B cell (primary cell): Measurements from ENCODE around the gene EDAR. TPM values are rescaled to one million over a fixed set of nuclear protein-coding genes. Genes with fewer than 3 reads are reported as not detected.

ENCODE experiments used
- ATAC-seq: fragments of 200-7000 bp; cut with Tn5 transposase; one replicate; pipeline ENCODE4 v1.10.0; 2021; ENCODE audit warnings: low read depth, mild to moderate bottlenecking, moderate number of reproducible peaks, moderate library complexity
- CTCF ChIA-PET: fragments of 350-600 bp; sonication (Branson Sonifier 250); formaldehyde crosslinking; loops from one replicate; lab custom pipeline; 2021; ENCODE audit warnings: antibody characterized with exemption, inconsistent platforms; lab: Charles Lee
- POLR2A ChIA-PET: fragments of 350-600 bp; sonication (Branson Sonifier 250); formaldehyde crosslinking; loops from one replicate; lab custom pipeline; 2021; ENCODE audit warnings: antibody characterized with exemption; lab: Charles Lee
- DNase-seq: peaks from one replicate; pipeline ENCODE4 v3.0.0; 2013
- H2AFZ ChIP-seq: 2 replicates; pipeline ENCODE4 v1.6.1; 2012; ENCODE audit warnings: mild to moderate bottlenecking, low read depth, low read length; ENCODE audit not compliant: insufficient read depth, poor library complexity, severe bottlenecking
- H3K27ac ChIP-seq, 2 donors: 1 replicate in 1 of 2; 2 replicates in 1 of 2; pipeline ENCODE4 v1.5.1; 2012 to 2013; ENCODE audit warnings: low read length in 2 of 2, mild to moderate bottlenecking in 2 of 2, moderate library complexity in 1 of 2
- H3K27me3 ChIP-seq, 4 experiments: fragments of 200-600 bp in 1 of 4; sonication (generic) in 1 of 4; replicated peaks in 1 of 4; 1 replicate in 2 of 4; 2 replicates in 2 of 4; pipeline versions ENCODE4 v1.6.1 to v1.7.0; 2013 to 2016; ENCODE audit warnings: low read length in 3 of 4, mild to moderate bottlenecking in 2 of 4, mixed read lengths in 1 of 4, moderate library complexity in 1 of 4; ENCODE audit not compliant: insufficient read depth in 4 of 4, control insufficient read depth in 3 of 4; ENCODE audit errors: control extremely low read depth in 1 of 4
- H3K36me3 ChIP-seq, 2 experiments: replicated peaks in 1 of 2; 1 replicate in 1 of 2; 2 replicates in 1 of 2; pipeline versions ENCODE4 v1.6.1 to v1.7.1; 2013; ENCODE audit warnings: low read length in 1 of 2; ENCODE audit not compliant: insufficient read depth in 2 of 2, control insufficient read depth in 1 of 2; ENCODE audit errors: control extremely low read depth in 1 of 2, extremely low read depth in 1 of 2
- H3K4me1 ChIP-seq, 2 donors: fragments of 200-600 bp in 1 of 2; sonication (generic) in 1 of 2; 1 replicate in 1 of 2; 2 replicates in 1 of 2; pipeline versions ENCODE4 v1.5.1 to v1.6.1; 2013 to 2017; ENCODE audit warnings: low read length in 2 of 2; ENCODE audit not compliant: control insufficient read depth in 2 of 2, insufficient read depth in 2 of 2
- H3K4me2 ChIP-seq: replicated peaks from 2 replicates; pipeline ENCODE3; 2012; ENCODE audit warnings: mild to moderate bottlenecking, low read depth, low read length; ENCODE audit not compliant: poor library complexity, severe bottlenecking
- H3K4me3 ChIP-seq, 5 experiments: fragments of 200-600 bp in 1 of 5; sonication (generic) in 1 of 5; 1 replicate in 3 of 5; 2 replicates in 2 of 5; pipeline versions ENCODE4 v1.5.1 to v1.7.0; 2011 to 2016; ENCODE audit warnings: low read length in 4 of 5, mild to moderate bottlenecking in 4 of 5, low read depth in 2 of 5, control low read depth in 1 of 5, moderate library complexity in 1 of 5; ENCODE audit not compliant: insufficient read depth in 1 of 5; ENCODE audit errors: control extremely low read depth in 1 of 5, extremely low read depth in 1 of 5
- H3K79me2 ChIP-seq: fragments of 200-600 bp; sonication (generic); one replicate; pipeline ENCODE4 v1.6.0; 2016; ENCODE audit warnings: low read length; ENCODE audit not compliant: control insufficient read depth, insufficient read depth
- H3K9ac ChIP-seq: fragments of 200-600 bp; sonication (generic); 2 replicates; pipeline ENCODE4 v1.6.1; 2017; ENCODE audit warnings: mild to moderate bottlenecking, low read length, moderate library complexity
- H3K9me3 ChIP-seq, 3 donors: one replicate each; pipeline versions ENCODE4 v1.6.1 to v1.7.1; 2013; ENCODE audit warnings: low read length in 2 of 3; ENCODE audit not compliant: control insufficient read depth in 2 of 3, insufficient read depth in 1 of 3; ENCODE audit errors: control extremely low read depth in 1 of 3
- H4K20me1 ChIP-seq: 2 replicates; pipeline ENCODE4 v1.6.0; 2012; ENCODE audit warnings: mild to moderate bottlenecking, low read length; ENCODE audit not compliant: insufficient read depth, control insufficient read depth, poor library complexity, severe bottlenecking
- H3K27ac Mint-ChIP-seq: one replicate; pipeline ENCODE4 v1.8.0; 2021; ENCODE audit warnings: mixed read lengths
- H3K27me3 Mint-ChIP-seq: one replicate; pipeline ENCODE4 v1.8.0; 2021; ENCODE audit warnings: mixed read lengths
- H3K4me1 Mint-ChIP-seq: one replicate; pipeline ENCODE4 v1.8.0; 2021; ENCODE audit warnings: mixed read lengths
- H3K4me3 Mint-ChIP-seq: one replicate; pipeline ENCODE4 v1.8.0; 2021; ENCODE audit warnings: mixed read lengths
- H3K9me3 Mint-ChIP-seq: one replicate; pipeline ENCODE4 v1.8.0; 2022; ENCODE audit warnings: mixed read lengths; ENCODE audit not compliant: insufficient read depth
- EZH2 ChIP-seq: IDR thresholded peaks from 2 replicates; pipeline ENCODE4 v1.6.1; 2012; ENCODE audit warnings: borderline replicate concordance, low read depth, mild to moderate bottlenecking, moderate library complexity, low read length; ENCODE audit not compliant: insufficient read depth, poor library complexity, severe bottlenecking
- WGBS: methylation state at CpG from one replicate; pipeline ENCODE4 v1.1.5; 2013; ENCODE audit warnings: missing lambda C conversion rate; ENCODE audit not compliant: insufficient coverage; 5-methylcytosine and 5-hydroxymethylcytosine counted together
- intact Hi-C: fragments of 100-400 bp; cut with micrococcal nuclease; formaldehyde crosslinking; loops from one replicate; pipeline ENCODE4 v1.10.0; 2022
- polyA plus RNA-seq: library from polyadenylated mRNA; depleted of rRNA; stranded (reverse); fragments of >200 nt; gene quantifications from 2 replicates; pipeline ENCODE4 v1.2.3, GENCODE V29; 2012
- total RNA-seq, 2 donors: library from RNA; stranded (reverse); fragments of 120-200 nt in 1 of 2; gene quantifications; 1 replicate in 1 of 2; 2 replicates in 1 of 2; pipeline versions ENCODE4 v1.2.3 to v1.2.4, GENCODE V29; 2013 to 2022
- TF ChIP-seq, protein P1 (sequence below): fragments of 200-600 bp; IDR thresholded peaks from one replicate; pipeline ENCODE4 v1.8.0; 2022; ENCODE audit warnings: antibody characterized with exemption, mild to moderate bottlenecking

EDAR gene
- total and polyA plus RNA-seq, 2 donors (not counting 1 experiment from before 2014, with no cell fraction given): 0.03 TPM; not detected in 1

- Mint-ChIP-seq H3K4me3 (no peak overlapping the region), H3K27ac (no peak overlapping the region), H3K4me1 (no peaks in the 10 kb centered on the region), H3K9me3 (no peaks in the 10 kb centered on the region), H3K27me3 (no peaks in the 10 kb centered on the region)
- H3K9me3 ChIP-seq: no peaks in the 10 kb centered on the region
- no peak overlapping the region for H3K27ac ChIP-seq
- H3K4me3 ChIP-seq: no peak overlapping the region
- POLR2A ChIA-PET: no interaction called here
- no peaks in the 10 kb centered on the region for H3K79me2 ChIP-seq
- no peak for ATAC-seq
- H2AFZ ChIP-seq: no peak overlapping the region
- no peaks in the 10 kb centered on the region for H4K20me1 ChIP-seq
- CTCF ChIA-PET: no interaction called here
- intact Hi-C loops: no loop called here
- no peaks in the 10 kb centered on the region for H3K27me3 ChIP-seq
- no peaks in the 10 kb centered on the region for H3K4me1 ChIP-seq
- TF ChIP-seq, protein P1, sequence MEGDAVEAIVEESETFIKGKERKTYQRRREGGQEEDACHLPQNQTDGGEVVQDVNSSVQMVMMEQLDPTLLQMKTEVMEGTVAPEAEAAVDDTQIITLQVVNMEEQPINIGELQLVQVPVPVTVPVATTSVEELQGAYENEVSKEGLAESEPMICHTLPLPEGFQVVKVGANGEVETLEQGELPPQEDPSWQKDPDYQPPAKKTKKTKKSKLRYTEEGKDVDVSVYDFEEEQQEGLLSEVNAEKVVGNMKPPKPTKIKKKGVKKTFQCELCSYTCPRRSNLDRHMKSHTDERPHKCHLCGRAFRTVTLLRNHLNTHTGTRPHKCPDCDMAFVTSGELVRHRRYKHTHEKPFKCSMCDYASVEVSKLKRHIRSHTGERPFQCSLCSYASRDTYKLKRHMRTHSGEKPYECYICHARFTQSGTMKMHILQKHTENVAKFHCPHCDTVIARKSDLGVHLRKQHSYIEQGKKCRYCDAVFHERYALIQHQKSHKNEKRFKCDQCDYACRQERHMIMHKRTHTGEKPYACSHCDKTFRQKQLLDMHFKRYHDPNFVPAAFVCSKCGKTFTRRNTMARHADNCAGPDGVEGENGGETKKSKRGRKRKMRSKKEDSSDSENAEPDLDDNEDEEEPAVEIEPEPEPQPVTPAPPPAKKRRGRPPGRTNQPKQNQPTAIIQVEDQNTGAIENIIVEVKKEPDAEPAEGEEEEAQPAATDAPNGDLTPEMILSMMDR: no peak
- no peak for TF ChIP-seq EZH2
- H3K4me2 ChIP-seq: no peak overlapping the region
- H3K36me3 ChIP-seq: no peaks in the 10 kb centered on the region
- H3K9ac ChIP-seq: no peak overlapping the region
- WGBS: 94% methylated on average over 12 of the region's 12 CpGs
- no peak for DNase-seq
These were observed 79.0 kb downstream of the EDAR start for GRCh38 chr2:108910011-108910431.

- Histone ChIP-seq H3K36me3 (no peaks in the 10 kb centered on the region), H3K4me2 (no peak overlapping the region), H3K27me3 (no peaks in the 10 kb centered on the region), H3K9ac (no peak overlapping the region), H3K27ac (no peak overlapping the region), H2AFZ (no peak overlapping the region), H3K79me2 (no peaks in the 10 kb centered on the region), H4K20me1 (no peaks in the 10 kb centered on the region), H3K9me3 (no peaks in the 10 kb centered on the region), H3K4me3 (no peak overlapping the region), H3K4me1 (no peaks in the 10 kb centered on the region)
- H3K4me3 Mint-ChIP-seq: no peak overlapping the region
- 80% methylated on average over 9 of the region's 9 CpGs for WGBS
- CTCF ChIA-PET: no interaction called here
- no peaks in the 10 kb centered on the region for H3K9me3 Mint-ChIP-seq
- intact Hi-C loops: no loop called here
- no peak overlapping the region for H3K27ac Mint-ChIP-seq
- H3K27me3 Mint-ChIP-seq: no peaks in the 10 kb centered on the region
- no peaks in the 10 kb centered on the region for H3K4me1 Mint-ChIP-seq
- TF ChIP-seq, protein P1: no peak
- no peak for TF ChIP-seq EZH2
- ATAC-seq (no peak), DNase-seq (no peak)
- POLR2A ChIA-PET: no interaction called here
These were observed 79.7 kb downstream of the EDAR start for GRCh38 chr2:108909275-108909823.
